Measurements from ENCODE around the gene WWOX.

The WWOX gene

DNA sequence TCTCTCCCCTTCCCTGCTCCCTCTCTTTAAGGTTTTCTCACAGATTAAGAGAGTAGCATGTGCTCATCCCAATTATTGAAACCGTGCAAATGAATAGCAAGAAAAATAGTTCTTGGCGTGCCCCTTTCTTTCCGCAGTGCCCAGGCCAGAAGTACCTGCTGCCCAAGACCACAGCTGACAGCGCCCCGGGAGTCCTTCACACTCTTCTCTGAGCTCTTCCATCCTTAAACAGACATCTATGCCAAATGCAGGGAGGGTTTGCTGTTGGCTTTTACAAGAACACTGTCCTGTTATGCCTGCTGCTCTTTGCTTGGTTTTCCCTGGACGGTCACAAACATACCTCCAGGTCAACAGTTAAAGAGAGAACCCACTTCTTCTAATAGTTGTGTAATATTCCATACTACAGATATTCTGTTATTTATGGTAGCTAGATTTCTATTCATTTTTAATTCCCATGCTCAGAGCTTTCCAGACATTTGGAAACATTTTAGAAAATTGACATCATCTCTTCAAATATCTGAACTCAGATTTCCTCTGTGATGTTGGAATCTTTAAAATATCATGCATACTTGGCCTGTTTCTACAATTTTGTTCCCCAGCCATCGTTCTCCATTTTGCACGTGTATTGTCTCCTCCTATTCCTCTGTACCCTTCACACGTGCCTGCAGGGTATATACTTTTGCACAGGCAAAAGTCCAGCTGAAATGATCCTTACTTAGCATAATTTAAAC lies 416.7 kb downstream of the WWOX start:
- H3K36me3 Mint-ChIP-seq (ENCODE audit: low read depth) = no peaks in the 10 kb centered on the region
- H3K27ac Mint-ChIP-seq = no peak overlapping the region
- DNase-seq (ENCODE audit: low spot score) = no peak
- H3K27me3 Mint-ChIP-seq (ENCODE audit: low read depth) = no peaks in the 10 kb centered on the region
- no peaks in the 10 kb centered on the region for H3K9me3 Mint-ChIP-seq
- H3K4me1 Mint-ChIP-seq (ENCODE audit: low read depth) = no peaks in the 10 kb centered on the region
- H3K4me3 Mint-ChIP-seq = no peak overlapping the region

DNA sequence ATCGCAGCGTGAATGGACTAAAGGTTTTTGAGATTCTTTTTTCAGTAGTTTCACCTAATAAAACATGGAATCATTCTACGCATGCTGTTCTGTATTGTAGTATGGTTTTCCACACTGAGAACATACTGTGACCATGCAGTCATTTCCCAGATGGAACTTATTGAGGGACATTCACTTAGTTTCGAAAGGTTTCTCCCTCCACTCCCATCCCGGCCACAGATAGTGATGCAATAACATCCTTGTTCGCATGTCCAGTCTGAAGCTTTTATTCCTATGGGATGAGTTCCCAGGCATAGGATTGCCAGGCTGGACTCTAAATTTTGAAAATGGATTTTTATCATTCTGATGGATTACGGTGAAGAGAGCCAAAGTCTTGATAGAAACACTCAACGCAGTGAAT lies 420.4 kb downstream of the WWOX start:
- no peak overlapping the region for H3K4me3 Mint-ChIP-seq

DNA sequence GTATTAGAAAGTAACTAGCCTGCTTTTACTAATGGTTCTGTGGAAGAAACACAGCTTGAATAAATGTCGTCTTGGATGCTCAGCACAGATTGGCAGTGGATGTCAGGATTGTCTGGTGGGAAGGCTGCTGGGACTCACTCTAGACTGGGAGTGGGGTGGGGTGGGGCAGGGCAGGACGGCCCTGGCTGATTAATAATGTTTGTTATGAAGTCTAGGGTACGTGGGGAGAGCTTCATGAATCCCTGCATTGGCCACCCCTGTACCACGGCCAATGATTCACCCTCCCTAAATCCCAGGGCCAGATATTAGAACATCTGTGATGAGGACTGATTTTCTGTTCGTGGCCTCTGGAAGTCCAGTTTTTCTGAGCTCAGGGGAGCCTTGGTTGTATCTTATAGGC lies 421.0 kb downstream of the WWOX start:
- Mint-ChIP-seq H3K27ac (no peak overlapping the region), H3K9me3 (no peaks in the 10 kb centered on the region), H3K36me3 (ENCODE audit: low read depth) (no peaks in the 10 kb centered on the region), H3K27me3 (ENCODE audit: low read depth) (no peaks in the 10 kb centered on the region), H3K4me3 (no peak overlapping the region), H3K4me1 (ENCODE audit: low read depth) (no peaks in the 10 kb centered on the region)
- no peak for DNase-seq (ENCODE audit: low spot score)

More for the DNA sequence above, 420.4 kb downstream of the WWOX start:
- Mint-ChIP-seq H3K4me1 (ENCODE audit: low read depth) (no peaks in the 10 kb centered on the region), H3K27ac (no peak overlapping the region), H3K27me3 (ENCODE audit: low read depth) (no peaks in the 10 kb centered on the region), H3K9me3 (no peaks in the 10 kb centered on the region), H3K36me3 (ENCODE audit: low read depth) (no peaks in the 10 kb centered on the region)
- no peak for DNase-seq (ENCODE audit: low spot score)

DNA sequence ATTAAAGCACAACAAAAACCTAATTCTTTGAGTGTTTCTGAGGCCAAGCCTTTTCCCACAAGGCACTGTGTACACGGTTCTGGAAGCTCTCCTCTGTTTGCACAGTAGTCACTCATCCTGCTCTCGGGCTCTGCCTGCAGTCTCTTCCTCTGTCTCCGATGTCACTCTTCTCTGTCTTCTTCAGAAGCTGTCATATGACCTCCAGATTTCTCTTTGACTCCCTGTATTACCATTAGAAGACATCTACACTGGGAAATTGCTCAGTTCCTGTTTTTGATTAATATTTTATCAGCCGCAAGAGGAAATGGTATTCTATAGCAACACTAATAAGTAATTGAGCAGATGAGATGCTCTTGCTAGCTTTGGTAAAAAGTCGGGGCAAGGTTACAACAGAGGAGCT lies 422.9 kb downstream of the WWOX start:
- Mint-ChIP-seq H3K27ac (no peak overlapping the region), H3K4me1 (ENCODE audit: low read depth) (no peaks in the 10 kb centered on the region), H3K36me3 (ENCODE audit: low read depth) (no peaks in the 10 kb centered on the region), H3K27me3 (ENCODE audit: low read depth) (no peaks in the 10 kb centered on the region), H3K4me3 (no peak overlapping the region), H3K9me3 (no peaks in the 10 kb centered on the region)
- DNase-seq (ENCODE audit: low spot score) = no peak

DNA sequence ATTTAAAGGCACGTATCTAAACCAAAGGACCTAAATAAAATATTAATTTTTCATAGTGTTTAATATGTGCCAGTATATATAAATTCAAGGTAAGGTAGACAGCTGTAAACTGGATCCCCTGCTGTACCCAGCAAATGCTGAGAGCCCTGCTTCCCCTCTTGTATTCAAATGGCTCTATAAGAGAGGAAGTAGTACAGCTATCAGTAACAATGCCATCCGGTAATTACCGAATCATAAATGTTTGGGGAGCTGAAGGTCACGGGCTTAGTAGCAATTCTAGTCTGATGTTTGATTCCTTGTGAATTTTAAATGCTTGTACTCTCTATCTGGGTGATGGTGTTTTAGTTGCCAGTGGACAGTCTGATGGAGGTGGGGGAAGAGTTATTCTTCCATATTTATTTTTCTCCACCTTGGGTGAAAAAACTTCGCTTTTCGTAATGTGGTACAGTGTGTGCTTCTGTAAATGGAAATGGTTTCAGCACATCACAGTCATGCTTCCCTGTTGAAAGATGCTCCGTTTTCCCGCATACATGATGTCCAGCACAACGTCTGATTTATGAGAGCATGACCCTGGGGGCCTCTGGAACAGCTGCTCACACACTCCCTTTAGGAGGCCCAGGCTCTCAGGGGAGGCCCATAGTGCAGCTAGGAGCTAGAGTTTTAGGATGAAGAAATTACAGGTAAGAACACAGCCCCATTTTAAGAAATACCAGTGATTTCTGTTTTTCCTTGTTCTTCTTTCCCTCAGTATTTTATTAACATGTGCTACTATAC lies 423.9 kb downstream of the WWOX start:
- Mint-ChIP-seq H3K9me3 (no peaks in the 10 kb centered on the region), H3K27ac (no peak overlapping the region), H3K4me3 (no peak overlapping the region), H3K36me3 (ENCODE audit: low read depth) (no peaks in the 10 kb centered on the region), H3K27me3 (ENCODE audit: low read depth) (no peaks in the 10 kb centered on the region), H3K4me1 (ENCODE audit: low read depth) (no peaks in the 10 kb centered on the region)
- no peak for DNase-seq (ENCODE audit: low spot score)

DNA sequence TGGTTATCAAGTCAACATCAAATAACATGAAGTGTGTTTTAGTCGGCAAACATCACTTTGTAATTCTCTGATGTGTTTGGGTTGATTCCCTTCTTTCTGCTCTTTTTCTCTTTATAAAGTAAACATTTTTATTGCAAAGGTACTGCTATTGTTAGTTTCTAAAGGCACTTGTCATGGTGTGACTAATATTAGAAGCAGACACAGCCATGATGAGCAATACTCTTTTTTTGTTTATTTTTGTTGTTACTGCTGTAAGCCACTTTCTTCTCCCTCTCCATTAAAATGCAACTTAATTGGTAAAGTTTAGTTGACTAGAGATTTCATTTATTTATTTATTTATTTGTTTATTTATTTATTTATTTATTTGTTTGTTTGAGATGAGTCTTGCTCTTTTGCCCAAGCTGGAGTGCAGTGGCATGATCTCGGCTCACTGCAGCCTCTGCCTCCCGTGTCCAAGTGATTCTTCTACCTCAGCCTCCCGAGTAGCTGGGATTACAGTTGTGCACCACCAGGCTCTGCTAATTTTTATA lies 424.7 kb downstream of the WWOX start:
- Mint-ChIP-seq H3K4me1 (ENCODE audit: low read depth) (no peaks in the 10 kb centered on the region), H3K9me3 (no peaks in the 10 kb centered on the region)

DNA sequence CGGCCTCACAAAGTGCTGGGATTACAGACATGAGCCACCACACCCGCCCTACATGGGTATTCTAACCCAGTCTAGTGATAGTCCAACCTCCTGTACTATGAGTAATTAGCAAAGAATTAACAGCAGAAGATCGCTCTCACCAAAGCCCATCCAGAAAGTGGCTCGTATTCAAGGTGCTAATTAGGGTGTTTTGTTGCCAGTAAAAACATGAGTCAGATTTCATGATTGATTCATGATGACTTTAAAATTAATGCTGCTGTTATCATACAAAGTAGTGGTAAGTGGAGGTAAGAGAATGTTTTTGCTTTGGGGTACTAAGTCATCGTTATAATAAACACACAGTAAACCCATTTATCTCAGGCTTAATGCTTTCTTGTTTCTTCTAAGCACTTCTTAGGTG lies 428.8 kb downstream of the WWOX start:
- Mint-ChIP-seq H3K9me3 (no peaks in the 10 kb centered on the region), H3K36me3 (ENCODE audit: low read depth) (no peaks in the 10 kb centered on the region), H3K27me3 (ENCODE audit: low read depth) (no peaks in the 10 kb centered on the region), H3K27ac (no peak overlapping the region), H3K4me1 (ENCODE audit: low read depth) (no peaks in the 10 kb centered on the region), H3K4me3 (no peak overlapping the region)
- DNase-seq (ENCODE audit: low spot score) = no peak

More for the DNA sequence above, 424.7 kb downstream of the WWOX start:
- no peak overlapping the region for H3K4me3 Mint-ChIP-seq
- H3K27me3 Mint-ChIP-seq (ENCODE audit: low read depth) = no peaks in the 10 kb centered on the region
- H3K36me3 Mint-ChIP-seq (ENCODE audit: low read depth) = no peaks in the 10 kb centered on the region
- DNase-seq (ENCODE audit: low spot score) = no peak
- H3K27ac Mint-ChIP-seq = no peak overlapping the region

DNA sequence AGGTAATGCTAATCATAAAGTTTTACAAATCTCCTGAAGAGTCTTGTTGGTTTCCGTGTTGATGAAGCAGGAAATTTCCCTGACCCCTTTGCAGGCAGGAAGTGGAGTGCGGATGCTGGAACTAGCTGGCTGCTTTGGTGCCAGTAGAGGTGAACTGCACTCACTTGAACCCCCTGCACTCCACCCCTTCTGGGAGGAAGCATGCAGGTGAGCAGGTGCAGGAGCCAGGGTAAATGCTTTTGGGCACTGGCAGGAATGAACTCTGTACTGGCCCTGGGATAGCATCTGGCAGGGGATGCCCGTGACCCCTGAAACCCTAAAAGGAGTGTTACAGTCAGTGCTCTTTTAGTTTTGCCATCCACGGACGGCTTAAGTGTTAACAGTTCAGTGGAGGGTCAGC lies 430.4 kb downstream of the WWOX start:
- no peak for DNase-seq (ENCODE audit: low spot score)
- Mint-ChIP-seq H3K27me3 (ENCODE audit: low read depth) (no peaks in the 10 kb centered on the region), H3K36me3 (ENCODE audit: low read depth) (no peaks in the 10 kb centered on the region)

DNA sequence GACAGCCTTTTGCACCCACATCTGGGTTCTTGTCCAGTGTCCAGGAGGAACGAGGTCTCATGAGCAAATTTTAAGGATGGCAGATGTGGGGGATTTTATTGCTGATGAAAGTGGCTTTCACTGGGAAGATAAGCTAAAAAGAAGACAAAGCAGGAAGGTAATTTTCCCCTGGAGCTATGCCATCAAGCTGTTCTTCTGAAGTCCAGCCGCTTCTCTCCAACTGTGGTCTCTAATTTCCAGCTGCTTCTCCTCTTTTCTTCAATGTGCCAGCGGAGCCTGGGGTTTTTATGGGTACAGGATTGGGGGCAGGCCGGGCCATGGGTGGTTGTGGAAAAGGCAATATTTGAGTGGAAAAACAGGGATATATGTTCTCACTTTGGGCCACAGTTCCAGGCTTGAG lies 430.8 kb downstream of the WWOX start:
- no peak overlapping the region for H3K27ac Mint-ChIP-seq
- DNase-seq (ENCODE audit: low spot score) = no peak
- H3K9me3 Mint-ChIP-seq = no peaks in the 10 kb centered on the region
- no peaks in the 10 kb centered on the region for H3K27me3 Mint-ChIP-seq (ENCODE audit: low read depth)
- no peaks in the 10 kb centered on the region for H3K4me1 Mint-ChIP-seq (ENCODE audit: low read depth)
- no peaks in the 10 kb centered on the region for H3K36me3 Mint-ChIP-seq (ENCODE audit: low read depth)
- H3K4me3 Mint-ChIP-seq = no peak overlapping the region

More for the DNA sequence above, 430.4 kb downstream of the WWOX start:
- no peaks in the 10 kb centered on the region for H3K9me3 Mint-ChIP-seq
- H3K4me3 Mint-ChIP-seq = no peak overlapping the region
- no peaks in the 10 kb centered on the region for H3K4me1 Mint-ChIP-seq (ENCODE audit: low read depth)
- H3K27ac Mint-ChIP-seq = no peak overlapping the region

DNA sequence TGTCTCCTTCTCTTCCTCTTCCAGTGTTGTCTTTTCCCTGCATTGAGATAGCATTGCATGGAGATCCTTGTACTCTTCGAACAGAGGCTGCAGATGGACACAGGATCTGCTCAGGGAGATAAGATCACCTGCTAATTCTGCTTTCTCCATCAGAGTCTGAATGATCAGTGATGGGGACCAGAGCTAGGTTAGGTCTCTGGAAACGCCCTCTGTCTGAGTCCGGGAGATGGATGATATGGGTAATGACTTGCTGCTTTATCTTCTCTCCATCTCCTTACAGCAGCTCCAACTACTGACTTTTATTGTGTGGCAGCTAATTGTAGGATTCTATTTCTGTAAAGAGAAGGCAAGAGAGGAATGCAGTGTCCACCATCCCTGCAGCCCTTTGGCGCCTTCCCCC lies 435.6 kb downstream of the WWOX start:
- Mint-ChIP-seq H3K4me3 (no peak overlapping the region), H3K9me3 (no peaks in the 10 kb centered on the region), H3K36me3 (ENCODE audit: low read depth) (no peaks in the 10 kb centered on the region), H3K27me3 (ENCODE audit: low read depth) (no peaks in the 10 kb centered on the region), H3K4me1 (ENCODE audit: low read depth) (no peaks in the 10 kb centered on the region), H3K27ac (no peak overlapping the region)
- no peak for DNase-seq (ENCODE audit: low spot score)

DNA sequence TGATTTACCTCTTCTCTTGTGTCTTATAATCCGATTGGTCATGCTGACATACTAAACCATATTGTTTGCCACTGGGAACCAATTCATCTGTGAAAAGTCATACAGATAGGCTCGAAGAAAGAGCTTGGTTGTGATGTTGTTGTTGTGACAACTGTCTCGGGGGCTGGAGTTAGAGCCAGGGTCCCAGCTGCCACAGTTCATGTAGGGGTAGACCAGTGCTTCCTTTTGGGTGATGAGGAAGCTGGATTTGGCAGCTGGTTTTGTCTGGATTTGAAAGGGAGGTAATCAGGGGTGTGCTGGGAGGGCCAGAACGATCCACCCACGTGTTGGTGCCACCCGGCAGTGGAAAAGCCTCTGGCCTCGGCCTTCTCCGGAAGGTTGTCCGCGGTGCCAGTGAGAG lies 438.1 kb downstream of the WWOX start:
- H3K27me3 Mint-ChIP-seq (ENCODE audit: low read depth) = no peaks in the 10 kb centered on the region
- no peak for DNase-seq (ENCODE audit: low spot score)
- no peaks in the 10 kb centered on the region for H3K4me1 Mint-ChIP-seq (ENCODE audit: low read depth)
- no peak overlapping the region for H3K27ac Mint-ChIP-seq
- no peak overlapping the region for H3K4me3 Mint-ChIP-seq
- no peaks in the 10 kb centered on the region for H3K9me3 Mint-ChIP-seq
- no peaks in the 10 kb centered on the region for H3K36me3 Mint-ChIP-seq (ENCODE audit: low read depth)

DNA sequence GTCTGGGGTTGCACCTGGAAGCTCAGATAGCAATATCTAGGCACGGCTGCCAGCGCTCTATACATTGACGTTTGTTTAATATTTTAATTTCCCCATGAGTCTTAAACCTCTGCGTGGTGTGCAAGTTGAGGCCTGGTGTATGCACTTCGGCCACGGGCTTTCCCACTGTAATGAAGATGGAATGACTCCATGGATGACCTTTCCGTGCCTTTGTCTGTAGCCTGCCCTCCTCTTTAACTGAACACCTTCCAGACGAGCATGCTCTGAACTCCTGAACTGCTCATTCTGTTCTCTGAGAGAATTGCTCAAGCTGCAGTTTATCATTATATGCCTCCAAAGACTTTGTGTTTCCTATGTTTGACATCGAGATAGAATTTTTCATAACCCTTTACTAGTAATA lies 438.8 kb downstream of the WWOX start:
- no peaks in the 10 kb centered on the region for H3K9me3 Mint-ChIP-seq
- H3K27me3 Mint-ChIP-seq (ENCODE audit: low read depth) = no peaks in the 10 kb centered on the region
- no peaks in the 10 kb centered on the region for H3K36me3 Mint-ChIP-seq (ENCODE audit: low read depth)
- no peak overlapping the region for H3K27ac Mint-ChIP-seq
- DNase-seq (ENCODE audit: low spot score) = no peak
- H3K4me1 Mint-ChIP-seq (ENCODE audit: low read depth) = no peaks in the 10 kb centered on the region
- no peak overlapping the region for H3K4me3 Mint-ChIP-seq

DNA sequence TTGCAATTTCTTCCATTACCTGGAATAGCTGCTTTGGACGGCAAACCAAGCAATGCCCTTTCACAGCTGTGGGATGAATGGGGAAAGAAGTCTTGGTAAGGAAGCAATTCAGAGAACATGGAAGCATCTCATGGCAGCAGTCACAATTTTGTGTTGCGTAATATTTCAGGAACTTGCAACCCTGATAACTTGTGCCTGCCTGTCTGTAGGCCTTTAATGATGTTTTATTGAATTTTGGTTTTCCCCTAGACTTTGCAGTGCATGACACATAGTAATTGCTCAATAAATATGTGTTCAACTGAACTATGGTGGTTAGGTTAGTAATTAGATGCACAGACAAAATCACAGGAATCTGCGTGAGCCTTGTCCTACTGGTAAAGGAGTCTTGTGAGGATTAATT lies 439.5 kb downstream of the WWOX start:
- Mint-ChIP-seq H3K36me3 (ENCODE audit: low read depth) (no peaks in the 10 kb centered on the region), H3K4me1 (ENCODE audit: low read depth) (no peaks in the 10 kb centered on the region), H3K27ac (no peak overlapping the region), H3K9me3 (no peaks in the 10 kb centered on the region), H3K27me3 (ENCODE audit: low read depth) (no peaks in the 10 kb centered on the region), H3K4me3 (no peak overlapping the region)
- no peak for DNase-seq (ENCODE audit: low spot score)

DNA sequence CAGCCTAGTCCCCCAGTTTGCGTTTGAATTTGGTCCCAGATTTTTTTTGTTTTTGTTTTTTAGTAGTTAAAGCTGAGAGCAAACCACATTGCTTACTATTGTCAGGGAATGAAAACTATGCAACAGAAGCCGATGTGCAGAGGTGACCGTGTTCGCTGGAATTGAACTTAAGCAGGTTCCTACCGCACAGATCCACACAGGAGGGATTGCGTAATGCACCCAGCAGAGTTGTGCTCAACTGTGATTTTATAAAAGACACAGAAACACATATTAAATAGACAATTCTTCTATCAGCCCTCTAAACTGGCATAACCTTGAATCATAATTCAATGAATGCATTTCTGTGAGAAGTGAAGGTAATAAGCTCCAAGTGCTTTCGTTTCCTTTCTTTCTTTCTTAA lies 443.0 kb downstream of the WWOX start:
- Mint-ChIP-seq H3K4me3 (no peak overlapping the region), H3K9me3 (no peaks in the 10 kb centered on the region), H3K27me3 (ENCODE audit: low read depth) (no peaks in the 10 kb centered on the region), H3K4me1 (ENCODE audit: low read depth) (no peaks in the 10 kb centered on the region), H3K36me3 (ENCODE audit: low read depth) (no peaks in the 10 kb centered on the region), H3K27ac (no peak overlapping the region)
- no peak for DNase-seq (ENCODE audit: low spot score)
